MM.1S (cell line): ENCODE results near the gene OAS3.

Experiments
- EZH2 ChIP-seq: fragments of 300-600 bp; sonication (generic); optimal IDR thresholded peaks from 2 replicates; pipeline ENCODE3; 2017; ENCODE audit warnings: low read depth, mild to moderate bottlenecking, antibody characterized with exemption, low read length, mixed read lengths
- TF ChIP-seq, protein P1 (sequence below): fragments of 300-600 bp; sonication (generic); IDR thresholded peaks from 2 replicates; pipeline ENCODE4 v1.5.1; 2016; ENCODE audit warnings: antibody characterized with exemption, low read length, mixed read lengths

DNA sequence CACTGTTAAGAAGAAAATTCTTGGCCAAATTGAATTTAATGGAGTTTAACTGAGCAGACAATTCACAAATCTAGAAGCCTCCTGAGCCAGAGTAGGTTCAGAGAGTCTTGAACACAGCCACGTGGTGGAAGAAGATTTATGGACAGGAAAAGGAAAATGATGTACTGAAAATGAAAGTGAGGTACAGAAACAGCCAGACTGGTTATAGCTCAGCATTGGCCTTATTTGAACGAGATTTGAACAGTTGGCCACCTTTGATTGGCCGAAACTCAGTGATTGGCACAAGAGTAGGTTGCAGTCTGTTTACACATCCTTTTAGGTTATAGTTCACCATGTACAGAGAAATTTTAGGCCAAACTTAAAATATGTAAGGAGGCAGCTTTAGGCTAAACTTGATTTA, 50.0 kb downstream of the OAS3 start:
- TF ChIP-seq, protein P1, sequence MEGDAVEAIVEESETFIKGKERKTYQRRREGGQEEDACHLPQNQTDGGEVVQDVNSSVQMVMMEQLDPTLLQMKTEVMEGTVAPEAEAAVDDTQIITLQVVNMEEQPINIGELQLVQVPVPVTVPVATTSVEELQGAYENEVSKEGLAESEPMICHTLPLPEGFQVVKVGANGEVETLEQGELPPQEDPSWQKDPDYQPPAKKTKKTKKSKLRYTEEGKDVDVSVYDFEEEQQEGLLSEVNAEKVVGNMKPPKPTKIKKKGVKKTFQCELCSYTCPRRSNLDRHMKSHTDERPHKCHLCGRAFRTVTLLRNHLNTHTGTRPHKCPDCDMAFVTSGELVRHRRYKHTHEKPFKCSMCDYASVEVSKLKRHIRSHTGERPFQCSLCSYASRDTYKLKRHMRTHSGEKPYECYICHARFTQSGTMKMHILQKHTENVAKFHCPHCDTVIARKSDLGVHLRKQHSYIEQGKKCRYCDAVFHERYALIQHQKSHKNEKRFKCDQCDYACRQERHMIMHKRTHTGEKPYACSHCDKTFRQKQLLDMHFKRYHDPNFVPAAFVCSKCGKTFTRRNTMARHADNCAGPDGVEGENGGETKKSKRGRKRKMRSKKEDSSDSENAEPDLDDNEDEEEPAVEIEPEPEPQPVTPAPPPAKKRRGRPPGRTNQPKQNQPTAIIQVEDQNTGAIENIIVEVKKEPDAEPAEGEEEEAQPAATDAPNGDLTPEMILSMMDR, result no peak
- no peak for TF ChIP-seq EZH2
